Adrenal gland (tissue), 12 donors: Measurements from ENCODE around the gene KRTAP20-4. TPM values are rescaled to one million over a fixed set of nuclear protein-coding genes. Genes with fewer than 3 reads are reported as not detected.

ENCODE experiments used
- DNase-seq, 7 donors: peaks; one replicate each; pipeline ENCODE4 v3.0.0-alpha.2; 2019 to 2020
- H3K27ac ChIP-seq, 5 donors: fragments of 200-600 bp; sonication (generic) in 4 of 5; 1 replicate in 3 of 5; 2 replicates in 2 of 5; pipeline versions ENCODE4 v1.5.1 to v1.8.0; 2016 to 2020; ENCODE audit warnings: mild to moderate bottlenecking in 1 of 5
- H3K27me3 ChIP-seq: fragments of 200-600 bp; 2 replicates; pipeline ENCODE4 v1.8.0; 2021
- H3K36me3 ChIP-seq, 2 donors: fragments of 200-600 bp; replicated peaks in 1 of 2; 1 replicate in 1 of 2; 2 replicates in 1 of 2; pipeline versions ENCODE4 v1.5.1 to v1.8.0; 2018 to 2022
- H3K4me1 ChIP-seq, 2 donors: fragments of 200-600 bp; replicated peaks in 1 of 2; 1 replicate in 1 of 2; 2 replicates in 1 of 2; pipeline versions ENCODE4 v1.5.1 to v1.8.0; 2018 to 2021
- H3K4me3 ChIP-seq, 4 donors: fragments of 200-600 bp; sonication (generic) in 3 of 4; one replicate each; pipeline ENCODE4 v1.5.1; 2016 to 2018
- H3K9me3 ChIP-seq, 3 donors: fragments of 200-600 bp; sonication (generic) in 1 of 3; replicated peaks in 1 of 3; 1 replicate in 2 of 3; 2 replicates in 1 of 3; pipeline versions ENCODE4 v1.5.1 to v1.8.0; 2016 to 2021
- POLR2A ChIP-seq, 2 donors: fragments of 450-650 bp; IDR thresholded peaks; one replicate each; pipeline ENCODE4 v1.6.1; 2017; ENCODE audit warnings: antibody characterized with exemption in 2 of 2, mild to moderate bottlenecking in 2 of 2, moderate library complexity in 1 of 2
- WGBS, 4 donors: extraction: QIAGEN DNeasy Blood & Tissue Kit in 2 of 4; methylation state at CpG; one replicate each; pipeline versions ENCODE4 v1.1.5 to v1.1.7; 2013 to 2017; 5-methylcytosine and 5-hydroxymethylcytosine counted together
- intact Hi-C, 2 donors: fragments of 100-400 bp; cut with DNase I; formaldehyde crosslinking; loops; one replicate each; pipeline versions ENCODE4 v1.14.1 to v1.15.0; 2022 to 2023
- polyA plus RNA-seq, 3 donors: library from polyadenylated mRNA; stranded (reverse); fragments of 200-250 nt in 2 of 3; fragments of 350-450 nt in 1 of 3; fragmentation: Illumina TruSeq in 1 of 3; extraction: RNeasy Lipid Tissue Mini Kit (QIAGEN cat#74804) in 1 of 3; gene quantifications; one replicate each; pipeline ENCODE4 v1.2.3, GENCODE V29; 2013 to 2014
- total RNA-seq, 9 donors: library from RNA; depleted of rRNA in 4 of 9; stranded (reverse); fragments of >200 nt in 4 of 9; fragments of 120-200 nt in 1 of 9; fragmentation: NEBNext Ultra II Directional in 1 of 9; extraction: Animal tissue kit (Norgen Biotek cat#: 25700) in 1 of 9; gene quantifications; one replicate each; pipeline versions ENCODE4 v1.1.0 to v1.2.4, GENCODE V29; 2013 to 2023
- TF ChIP-seq, protein P1 (sequence below), 6 experiments: fragments of 450-650 bp in 4 of 6; fragments of 200-600 bp in 2 of 6; sonication (generic) in 1 of 6; IDR thresholded peaks; 1 replicate in 5 of 6; 2 replicates in 1 of 6; pipeline versions ENCODE4 v1.5.1 to v1.8.0; 2016 to 2021; ENCODE audit warnings: antibody characterized with exemption in 6 of 6, mild to moderate bottlenecking in 2 of 6, moderate library complexity in 1 of 6
- donor health status: healthy with polysubstance abuse.
- donor health status: Bipolar disorder and iron deficiency.
- donor health status: DM: yes; HTN: yes; CAD: no.
- donor health status: DM: no; HTN: no; CAD: no.
- donor health status: DM: no; HTN: no; CAD: no.
- donor health status: DM: yes; HTN: yes; CAD: no.

KRTAP20-4 gene
- total and polyA plus RNA-seq, 12 donors, result not detected

GRCh38 chr21:30582870-30583269 lies 37.6 kb upstream of the KRTAP20-4 start:
- TF ChIP-seq POLR2A (IDR thresholded peaks at IDR 0.05), result no peak
- TF ChIP-seq, protein P1, sequence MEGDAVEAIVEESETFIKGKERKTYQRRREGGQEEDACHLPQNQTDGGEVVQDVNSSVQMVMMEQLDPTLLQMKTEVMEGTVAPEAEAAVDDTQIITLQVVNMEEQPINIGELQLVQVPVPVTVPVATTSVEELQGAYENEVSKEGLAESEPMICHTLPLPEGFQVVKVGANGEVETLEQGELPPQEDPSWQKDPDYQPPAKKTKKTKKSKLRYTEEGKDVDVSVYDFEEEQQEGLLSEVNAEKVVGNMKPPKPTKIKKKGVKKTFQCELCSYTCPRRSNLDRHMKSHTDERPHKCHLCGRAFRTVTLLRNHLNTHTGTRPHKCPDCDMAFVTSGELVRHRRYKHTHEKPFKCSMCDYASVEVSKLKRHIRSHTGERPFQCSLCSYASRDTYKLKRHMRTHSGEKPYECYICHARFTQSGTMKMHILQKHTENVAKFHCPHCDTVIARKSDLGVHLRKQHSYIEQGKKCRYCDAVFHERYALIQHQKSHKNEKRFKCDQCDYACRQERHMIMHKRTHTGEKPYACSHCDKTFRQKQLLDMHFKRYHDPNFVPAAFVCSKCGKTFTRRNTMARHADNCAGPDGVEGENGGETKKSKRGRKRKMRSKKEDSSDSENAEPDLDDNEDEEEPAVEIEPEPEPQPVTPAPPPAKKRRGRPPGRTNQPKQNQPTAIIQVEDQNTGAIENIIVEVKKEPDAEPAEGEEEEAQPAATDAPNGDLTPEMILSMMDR (IDR thresholded peaks at IDR 0.05), result no peak
- H3K36me3 ChIP-seq, result no peaks in the 10 kb centered on the region
- H3K4me3 ChIP-seq, result no peak overlapping the region
- no peak for DNase-seq
- no peaks in the 10 kb centered on the region for H3K9me3 ChIP-seq
- intact Hi-C loops, result no loop called here
- WGBS, 4 donors, result 52 to 69% (median 61%) methylated on average over 1 of the region's 1 CpG
- no peaks in the 10 kb centered on the region for H3K27me3 ChIP-seq
- no peaks in the 10 kb centered on the region for H3K4me1 ChIP-seq
- H3K27ac ChIP-seq, result no peak overlapping the region

GRCh38 chr21:30590297-30590696 lies 30.1 kb upstream of the KRTAP20-4 start, which contains the start of gene KRTAP22-2:
Gene KRTAP22-2 (minus strand): TSS chr21:30590397.
- DNase-seq, result no peak
- H3K27ac ChIP-seq, result no peak within 1 kb of the TSS
- intact Hi-C loops, result no loop called here
- no peaks in the 10 kb centered on the region for H3K9me3 ChIP-seq
- H3K4me3 ChIP-seq, result no peak within 1 kb of the TSS
- H3K27me3 ChIP-seq, result no peaks in the 10 kb centered on the region
- TF ChIP-seq, protein P1 (IDR thresholded peaks at IDR 0.05), result no peak
- TF ChIP-seq POLR2A (IDR thresholded peaks at IDR 0.05), result no peak
- H3K36me3 ChIP-seq, result no peaks in the 10 kb centered on the region
- H3K4me1 ChIP-seq, result no peaks in the 10 kb centered on the region

- H3K4me1 ChIP-seq, result no peaks in the 10 kb centered on the region
- no peak for DNase-seq
- intact Hi-C loops, result no loop called here
- no peaks in the 10 kb centered on the region for H3K27me3 ChIP-seq
- no peak within 1 kb of the TSS for H3K4me3 ChIP-seq
- no peaks in the 10 kb centered on the region for H3K9me3 ChIP-seq
- no peaks in the 10 kb centered on the region for H3K36me3 ChIP-seq
- H3K27ac ChIP-seq, result no peak within 1 kb of the TSS
- no peak for TF ChIP-seq POLR2A (IDR thresholded peaks at IDR 0.05)
- TF ChIP-seq, protein P1 (IDR thresholded peaks at IDR 0.05), result no peak
- WGBS, 4 donors, result 83 to 89% (median 88%) methylated on average over 4 of the region's 4 CpGs
These were observed 28.3 kb upstream of the KRTAP20-4 start, which contains the start of gene KRTAP6-3 for GRCh38 chr21:30592140-30592539. Gene KRTAP6-3 (plus strand): TSS chr21:30592440. CDS start chr21:30592446, 6 bp downstream.

DNA sequence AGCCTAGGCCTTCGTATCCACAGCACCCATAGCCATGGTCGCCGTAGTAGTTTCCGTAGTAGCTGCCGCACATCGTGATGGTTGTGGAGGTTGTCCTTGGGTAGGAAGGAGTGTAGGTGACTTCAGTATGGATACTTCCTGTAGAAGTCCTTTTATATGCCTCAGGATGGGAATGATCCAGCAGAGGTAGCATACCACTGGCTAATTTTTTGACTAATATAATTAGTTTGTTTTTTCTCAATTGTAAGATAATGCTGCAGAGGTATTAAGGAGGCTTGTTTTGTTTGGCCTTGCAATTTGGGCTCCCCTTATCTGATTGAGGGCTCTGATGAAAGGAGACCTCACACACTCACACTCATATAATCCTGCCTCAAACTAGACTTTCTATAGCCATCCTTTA lies 21.6 kb upstream of the KRTAP20-4 start, which contains the start of gene KRTAP6-2:
Gene KRTAP6-2, minus strand, starts transcription at position 101 of the 400 bp plus-strand sequence. Its CDS starts 28 bp downstream, at position 73.
- Histone ChIP-seq H3K4me3 (no peak within 1 kb of the TSS), H3K9me3 (no peaks in the 10 kb centered on the region), H3K36me3 (no peaks in the 10 kb centered on the region), H3K4me1 (no peaks in the 10 kb centered on the region), H3K27me3 (no peaks in the 10 kb centered on the region), H3K27ac (no peak within 1 kb of the TSS)
- no peak for TF ChIP-seq POLR2A (IDR thresholded peaks at IDR 0.05)
- TF ChIP-seq, protein P1 (IDR thresholded peaks at IDR 0.05), result no peak
- no peak for DNase-seq
- intact Hi-C loops, result no loop called here
- 87 to 95% (median 91%) methylated on average over 6 of the region's 6 CpGs for WGBS, 4 donors
